Caco-2 (cell line): ENCODE measurements around the gene NRXN3. TPM values are rescaled to one million over a fixed set of nuclear protein-coding genes. Genes with fewer than 3 reads are reported as not detected.
A peak's percentile ranks its signal among the peaks of the same experiment; 100 is the strongest.

Experiments
- BruUV-seq: library from RNA; stranded (reverse); fragments of 400-500 nt; replicated peaks from 2 replicates; lab custom pipeline; 2021; lab: Mats Ljungman, UMichigan
- CTCF ChIA-PET: fragments of 300-600 bp; sonication (Branson Sonifier 250); formaldehyde crosslinking; loops from one replicate; lab custom pipeline; 2022; ENCODE audit warnings: antibody characterized with exemption; lab: Charles Lee
- POLR2A ChIA-PET: fragments of 300-600 bp; sonication (Branson Sonifier 250); formaldehyde crosslinking; loops from one replicate; lab custom pipeline; 2022; ENCODE audit warnings: antibody characterized with exemption; lab: Charles Lee
- DNase-seq, 2 experiments: peaks; one replicate each; pipeline versions ENCODE4 v3.0.0 to v3.0.0-alpha.2; 2020 to 2022
- H3K27me3 ChIP-seq: replicated peaks from 2 replicates; pipeline ENCODE4 v1.6.0; 2011; ENCODE audit warnings: low read length; ENCODE audit not compliant: control insufficient read depth, insufficient read depth
- H3K36me3 ChIP-seq: 2 replicates; pipeline ENCODE4 v1.5.1; 2011; ENCODE audit warnings: low read length; ENCODE audit not compliant: control insufficient read depth, insufficient read depth
- H3K4me1 ChIP-seq: fragments of 250-450 bp; sonication (Bioruptor Pico); 2 replicates; pipeline ENCODE4 v1.5.1; 2020; ENCODE audit warnings: mild to moderate bottlenecking
- H3K4me3 ChIP-seq: 2 replicates; pipeline ENCODE4 v1.5.1; 2011; ENCODE audit warnings: low read depth, mild to moderate bottlenecking, control low read depth, low read length
- H3K9me3 ChIP-seq: fragments of 250-450 bp; sonication (Bioruptor Pico); 2 replicates; pipeline ENCODE4 v1.5.1; 2020; ENCODE audit warnings: mild to moderate bottlenecking, moderate library complexity
- H3K27ac Mint-ChIP-seq: one replicate; pipeline ENCODE4 v1.8.0; 2022; ENCODE audit warnings: mixed read lengths; ENCODE audit not compliant: unreplicated experiment
- H3K27me3 Mint-ChIP-seq: one replicate; pipeline ENCODE4 v1.8.0; 2022; ENCODE audit warnings: mixed read lengths; ENCODE audit not compliant: insufficient read depth, unreplicated experiment
- H3K36me3 Mint-ChIP-seq: one replicate; pipeline ENCODE4 v1.8.0; 2022; ENCODE audit warnings: mild to moderate bottlenecking, mixed read lengths; ENCODE audit not compliant: insufficient read depth, unreplicated experiment
- H3K4me1 Mint-ChIP-seq: one replicate; pipeline ENCODE4 v1.8.0; 2022; ENCODE audit warnings: low read depth, mixed read lengths; ENCODE audit not compliant: unreplicated experiment
- H3K4me3 Mint-ChIP-seq: one replicate; pipeline ENCODE4 v1.8.0; 2022; ENCODE audit warnings: mild to moderate bottlenecking, moderate library complexity, mixed read lengths; ENCODE audit not compliant: unreplicated experiment
- H3K9me3 Mint-ChIP-seq: one replicate; pipeline ENCODE4 v1.8.0; 2022; ENCODE audit warnings: mixed read lengths; ENCODE audit not compliant: unreplicated experiment
- intact Hi-C: fragments of 100-400 bp; cut with micrococcal nuclease; formaldehyde crosslinking; loops from one replicate; pipeline ENCODE4 v1.10.0; 2022; ENCODE audit not compliant: unreplicated experiment
- total RNA-seq: library from RNA; stranded (reverse); gene quantifications from 2 replicates; pipeline ENCODE4 v1.2.3, GENCODE V29; 2022
- TF ChIP-seq, protein P1 (sequence below), 2 experiments: fragments of 200-600 bp in 1 of 2; IDR thresholded peaks; 1 replicate in 1 of 2; 2 replicates in 1 of 2; pipeline versions ENCODE4 v1.5.1 to v1.8.0; 2011 to 2022; ENCODE audit warnings: antibody characterized with exemption in 1 of 2, control low read depth in 1 of 2, inconsistent platforms in 1 of 2, low read depth in 1 of 2, low read length in 1 of 2, mild to moderate bottlenecking in 1 of 2, moderate library complexity in 1 of 2; ENCODE audit not compliant: insufficient read depth in 1 of 2, severe bottlenecking in 1 of 2, unreplicated experiment in 1 of 2

The NRXN3 gene
- total RNA-seq, 1 experiment from 2014 or later = 12.4 TPM

DNA sequence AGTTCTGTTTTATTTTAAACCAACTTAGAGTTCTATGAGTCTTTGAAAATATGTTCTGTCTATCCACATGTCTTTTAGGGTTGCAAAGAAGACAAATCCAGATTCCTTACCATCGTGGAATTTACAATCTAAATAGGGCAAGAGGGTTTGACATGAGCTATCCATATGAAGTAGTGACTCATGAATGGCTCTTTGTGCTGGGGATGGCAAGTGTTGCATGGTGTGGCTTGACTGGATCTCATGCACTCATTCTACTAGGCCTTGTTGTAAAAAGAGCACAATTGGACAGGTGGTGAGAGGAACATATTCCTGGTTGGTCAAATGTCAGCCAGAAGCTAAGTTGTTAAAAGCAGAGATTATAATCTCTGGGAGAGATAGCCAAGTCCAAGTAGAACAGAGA, 1532.0 kb downstream of the NRXN3 start:
- H3K9me3 ChIP-seq = no peaks in the 10 kb centered on the region
- peak overlapping the region; percentile 54 for H3K27ac Mint-ChIP-seq
- H3K4me3 ChIP-seq = no peak overlapping the region
- no peaks in the 10 kb centered on the region for H3K36me3 ChIP-seq
- intact Hi-C loops = loop anchor here (10.0 kb wide), 1 partner anchor 117 kb away; no protein-coding TSS in a partner anchor
- no peak for DNase-seq
- H3K4me1 ChIP-seq = peaks cover 38% of the 10 kb centered on the region
- TF ChIP-seq, protein P1, sequence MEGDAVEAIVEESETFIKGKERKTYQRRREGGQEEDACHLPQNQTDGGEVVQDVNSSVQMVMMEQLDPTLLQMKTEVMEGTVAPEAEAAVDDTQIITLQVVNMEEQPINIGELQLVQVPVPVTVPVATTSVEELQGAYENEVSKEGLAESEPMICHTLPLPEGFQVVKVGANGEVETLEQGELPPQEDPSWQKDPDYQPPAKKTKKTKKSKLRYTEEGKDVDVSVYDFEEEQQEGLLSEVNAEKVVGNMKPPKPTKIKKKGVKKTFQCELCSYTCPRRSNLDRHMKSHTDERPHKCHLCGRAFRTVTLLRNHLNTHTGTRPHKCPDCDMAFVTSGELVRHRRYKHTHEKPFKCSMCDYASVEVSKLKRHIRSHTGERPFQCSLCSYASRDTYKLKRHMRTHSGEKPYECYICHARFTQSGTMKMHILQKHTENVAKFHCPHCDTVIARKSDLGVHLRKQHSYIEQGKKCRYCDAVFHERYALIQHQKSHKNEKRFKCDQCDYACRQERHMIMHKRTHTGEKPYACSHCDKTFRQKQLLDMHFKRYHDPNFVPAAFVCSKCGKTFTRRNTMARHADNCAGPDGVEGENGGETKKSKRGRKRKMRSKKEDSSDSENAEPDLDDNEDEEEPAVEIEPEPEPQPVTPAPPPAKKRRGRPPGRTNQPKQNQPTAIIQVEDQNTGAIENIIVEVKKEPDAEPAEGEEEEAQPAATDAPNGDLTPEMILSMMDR (IDR thresholded peaks at IDR 0.05; ENCODE audit: insufficient read depth in 1 of 2, low read depth in 1 of 2, low read length in 1 of 2, severe bottlenecking in 1 of 2, unreplicated experiment in 1 of 2) = no peak
- H3K27me3 Mint-ChIP-seq = no peaks in the 10 kb centered on the region
- POLR2A ChIA-PET = no interaction called here
- H3K4me1 Mint-ChIP-seq = peaks cover 31% of the 10 kb centered on the region
- BruUV-seq = no TSS peak
- CTCF ChIA-PET = no interaction called here
- H3K9me3 Mint-ChIP-seq = peaks cover 8% of the 10 kb centered on the region
- no peak overlapping the region for H3K4me3 Mint-ChIP-seq
- peaks cover 4% of the 10 kb centered on the region for H3K36me3 Mint-ChIP-seq
- H3K27me3 ChIP-seq = no peaks in the 10 kb centered on the region

DNA sequence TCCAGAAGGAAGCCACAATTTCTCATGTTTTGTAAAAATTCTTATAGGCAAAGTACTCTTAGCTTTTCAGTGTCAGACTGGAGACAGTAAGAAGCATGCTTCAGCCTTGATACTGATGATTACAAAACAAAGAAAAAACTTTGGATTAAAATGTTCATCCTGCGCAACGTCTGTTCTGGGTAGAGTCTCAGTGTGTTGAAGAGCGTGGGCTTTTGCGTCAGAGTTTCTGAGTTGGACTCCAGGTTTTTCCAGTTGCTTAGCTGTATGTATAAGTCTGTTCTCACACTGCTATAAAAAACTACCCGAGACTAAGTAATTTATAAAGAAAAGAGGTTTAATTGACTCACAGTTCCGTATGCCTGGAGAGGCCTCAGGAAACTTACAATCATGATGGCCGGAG, 1533.0 kb downstream of the NRXN3 start:
- Histone ChIP-seq H3K4me1 (peaks cover 44% of the 10 kb centered on the region), H3K9me3 (no peaks in the 10 kb centered on the region), H3K4me3 (no peak overlapping the region), H3K27me3 (no peaks in the 10 kb centered on the region), H3K36me3 (no peaks in the 10 kb centered on the region)
- intact Hi-C loops = loop anchor here (10.0 kb wide), 1 partner anchor 118 kb away; no protein-coding TSS in a partner anchor
- POLR2A ChIA-PET = no interaction called here
- peak overlapping the region; percentile 88 for H3K27ac Mint-ChIP-seq
- DNase-seq = no peak
- H3K27me3 Mint-ChIP-seq = no peaks in the 10 kb centered on the region
- BruUV-seq = no TSS peak
- TF ChIP-seq, protein P1 (IDR thresholded peaks at IDR 0.05; ENCODE audit: insufficient read depth in 1 of 2, low read depth in 1 of 2, low read length in 1 of 2, severe bottlenecking in 1 of 2, unreplicated experiment in 1 of 2) = no peak
- H3K9me3 Mint-ChIP-seq = peaks cover 8% of the 10 kb centered on the region
- H3K36me3 Mint-ChIP-seq = peaks cover 5% of the 10 kb centered on the region
- peaks cover 38% of the 10 kb centered on the region for H3K4me1 Mint-ChIP-seq
- CTCF ChIA-PET = no interaction called here
- no peak overlapping the region for H3K4me3 Mint-ChIP-seq

DNA sequence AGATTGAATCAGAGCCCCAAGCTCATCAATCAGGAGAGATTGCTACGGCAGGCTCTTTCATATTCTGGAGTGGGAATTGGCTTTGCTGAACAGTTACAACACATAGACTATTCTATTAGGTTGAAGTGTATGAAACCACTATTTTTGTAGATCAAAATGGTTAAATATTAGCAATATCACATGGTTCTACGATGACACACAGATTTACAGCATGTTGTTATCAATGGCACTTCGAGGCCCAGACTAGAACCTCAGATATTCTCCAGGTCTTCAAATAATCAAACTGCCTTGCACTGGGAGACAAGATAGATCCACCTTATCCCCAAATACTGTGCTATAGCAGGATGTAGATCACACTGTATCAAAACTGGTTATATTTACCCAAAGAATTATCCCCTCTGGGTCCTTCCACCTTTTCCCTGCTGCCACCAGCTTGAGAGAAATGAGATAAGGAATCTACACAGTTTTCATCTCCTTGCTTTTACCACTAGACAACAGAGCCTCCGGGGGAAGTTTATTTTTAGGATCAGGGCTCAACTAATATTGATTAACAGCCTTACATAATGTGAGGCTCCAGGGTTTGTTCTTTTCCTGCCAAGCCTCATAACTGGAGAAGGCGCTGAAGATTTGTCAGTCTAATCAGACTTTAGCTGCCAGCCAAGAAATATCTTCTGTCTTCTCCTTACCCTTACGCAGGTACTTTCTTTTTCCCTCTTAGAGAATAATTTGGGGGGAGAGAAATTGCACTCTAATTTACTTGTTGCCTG, 1534.1 kb downstream of the NRXN3 start:
- ChIA-PET CTCF (no interaction called here), POLR2A (no interaction called here)
- Mint-ChIP-seq H3K4me3 (peak overlapping the region; percentile 28), H3K27ac (peak overlapping the region; percentile 88), H3K36me3 (peaks cover 5% of the 10 kb centered on the region), H3K27me3 (no peaks in the 10 kb centered on the region), H3K4me1 (peaks cover 47% of the 10 kb centered on the region), H3K9me3 (peaks cover 8% of the 10 kb centered on the region)
- DNase-seq = peak; percentile 24 to 42
- Histone ChIP-seq H3K4me3 (no peak overlapping the region), H3K36me3 (no peaks in the 10 kb centered on the region), H3K27me3 (no peaks in the 10 kb centered on the region), H3K9me3 (no peaks in the 10 kb centered on the region), H3K4me1 (peaks cover 54% of the 10 kb centered on the region)
- TF ChIP-seq, protein P1 (IDR thresholded peaks at IDR 0.05; ENCODE audit: insufficient read depth in 1 of 2, low read depth in 1 of 2, low read length in 1 of 2, severe bottlenecking in 1 of 2, unreplicated experiment in 1 of 2) = no peak
- intact Hi-C loops = loop anchor here (1.0 to 10.0 kb wide), 2 partner anchors 119 to 152 kb away; no protein-coding TSS in a partner anchor
- BruUV-seq = no TSS peak
